ENCODE measurements around the gene ANKMY1.
A peak's percentile ranks its signal among the peaks of the same experiment; 100 is the strongest.

Gene ANKMY1

GRCh38 chr2:240435457-240435947, 122.3 kb downstream of the ANKMY1 start, which contains the start of gene GPC1:
Gene GPC1 (plus strand): TSS chr2:240435663. CDS start chr2:240435919, 256 bp downstream.
- DNase-seq (ENCODE audit: low read depth) = peak; percentile 72
- H3K4me3 ChIP-seq (ENCODE audit: low read depth, low read length) = peak within 1 kb of the TSS; percentile 44
- no peak for TF ChIP-seq CTCF (IDR thresholded peaks at IDR 0.05; ENCODE audit: insufficient read depth, low read depth, low read length, missing control alignments)

- peak overlapping the region; percentile 44 for H3K4me3 ChIP-seq (ENCODE audit: low read depth, low read length)
- DNase-seq (ENCODE audit: low read depth) = peak; percentile 85
- TF ChIP-seq CTCF (IDR thresholded peaks at IDR 0.05; ENCODE audit: insufficient read depth, low read depth, low read length, missing control alignments) = no peak
Measured at GRCh38 chr2:240434728-240435456, 122.9 kb downstream of the ANKMY1 start.

GRCh38 chr2:240433973-240434727, 123.6 kb downstream of the ANKMY1 start:
- no peak for TF ChIP-seq CTCF (IDR thresholded peaks at IDR 0.05; ENCODE audit: insufficient read depth, low read depth, low read length, missing control alignments)
- no peak overlapping the region for H3K4me3 ChIP-seq (ENCODE audit: low read depth, low read length)
- DNase-seq (ENCODE audit: low read depth) = no peak

- H3K4me3 ChIP-seq (ENCODE audit: low read depth, low read length) = no peak overlapping the region
- TF ChIP-seq CTCF (IDR thresholded peaks at IDR 0.05; ENCODE audit: insufficient read depth, low read depth, low read length, missing control alignments) = no peak
- no peak for DNase-seq (ENCODE audit: low read depth)
Measured at GRCh38 chr2:240432820-240433801, 124.7 kb downstream of the ANKMY1 start.

GRCh38 chr2:240432430-240432819, 125.4 kb downstream of the ANKMY1 start:
- no peak for TF ChIP-seq CTCF (IDR thresholded peaks at IDR 0.05; ENCODE audit: insufficient read depth, low read depth, low read length, missing control alignments)
- DNase-seq (ENCODE audit: low read depth) = no peak
- H3K4me3 ChIP-seq (ENCODE audit: low read depth, low read length) = no peak overlapping the region

- DNase-seq (ENCODE audit: low read depth) = no peak
- no peak for TF ChIP-seq CTCF (IDR thresholded peaks at IDR 0.05; ENCODE audit: insufficient read depth, low read depth, low read length, missing control alignments)
- H3K4me3 ChIP-seq (ENCODE audit: low read depth, low read length) = no peak overlapping the region
Measured at GRCh38 chr2:240431661-240432424, 125.9 kb downstream of the ANKMY1 start.
